NOMO-1 treated with DMSO at 0.1 percent for 48 hours (cell line): ENCODE measurements around the gene ACSM6.
A peak's percentile ranks its signal among the peaks of the same experiment; 100 is the strongest.

Source experiments
- DNase-seq: peaks from one replicate; lab custom pipeline; 2025; ENCODE audit not compliant: unreplicated experiment; lab: John Stamatoyannopoulos, UW

ACSM6 gene

DNA sequence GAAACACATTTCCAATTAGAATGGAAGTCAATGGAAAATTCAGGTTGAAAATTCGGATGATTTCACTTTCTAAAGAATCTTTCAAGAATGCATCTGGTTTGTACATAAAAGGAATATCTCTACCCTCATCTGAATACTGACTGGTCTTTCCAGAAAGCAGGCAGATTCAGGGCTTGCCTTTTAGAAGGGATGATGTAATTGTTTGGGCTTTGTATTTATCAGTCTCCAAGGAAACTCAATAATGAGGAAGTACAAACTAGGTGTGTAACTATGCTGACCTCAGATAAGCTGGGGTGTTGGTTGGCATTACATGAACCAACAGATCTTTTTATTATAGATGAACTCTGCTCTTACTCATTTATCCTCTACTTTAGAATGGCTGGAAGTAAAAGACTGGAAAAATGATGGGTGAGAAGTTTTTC is 72.6 kb downstream of the ACSM6 start:
- peak; percentile 82 for DNase-seq

DNA sequence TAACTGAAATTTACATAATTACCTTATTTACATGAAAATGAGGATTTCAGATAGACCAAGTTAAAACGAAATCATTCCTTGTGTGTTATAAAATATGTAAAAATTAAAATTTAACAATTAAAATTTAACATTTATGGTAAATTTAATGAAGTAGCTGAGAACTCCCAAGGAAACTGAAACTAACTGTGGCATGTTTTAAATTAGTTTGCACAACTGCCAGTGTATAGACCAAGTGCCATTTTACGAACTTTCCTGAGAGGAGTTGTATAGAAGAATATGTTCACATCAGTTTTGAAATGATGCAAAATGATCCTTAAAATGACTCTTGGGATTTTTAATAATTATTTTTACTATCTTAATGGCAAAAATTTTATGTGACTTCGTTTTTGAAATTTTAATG is 73.2 kb downstream of the ACSM6 start:
- DNase-seq = no peak

DNA sequence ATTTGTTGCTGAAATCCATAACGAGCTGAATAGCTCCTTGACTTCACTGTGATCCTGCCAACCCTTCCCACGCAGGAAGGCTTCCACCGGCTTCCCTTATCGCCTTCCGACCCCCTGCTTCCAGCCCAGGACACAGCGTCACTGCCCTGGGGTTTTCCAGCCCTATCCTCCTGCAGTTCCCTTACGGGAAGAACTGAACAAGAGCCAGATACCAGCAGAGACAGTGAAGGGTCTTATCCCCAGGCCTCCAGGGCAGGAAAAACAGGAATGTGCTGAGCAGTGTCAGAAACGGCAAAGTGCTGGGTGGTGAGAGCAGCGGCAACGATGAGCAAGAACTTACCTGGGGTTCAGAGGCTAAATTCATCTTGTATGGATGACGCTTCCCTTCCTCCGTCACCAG is 74.4 kb downstream of the ACSM6 start:
- DNase-seq = no peak

DNA sequence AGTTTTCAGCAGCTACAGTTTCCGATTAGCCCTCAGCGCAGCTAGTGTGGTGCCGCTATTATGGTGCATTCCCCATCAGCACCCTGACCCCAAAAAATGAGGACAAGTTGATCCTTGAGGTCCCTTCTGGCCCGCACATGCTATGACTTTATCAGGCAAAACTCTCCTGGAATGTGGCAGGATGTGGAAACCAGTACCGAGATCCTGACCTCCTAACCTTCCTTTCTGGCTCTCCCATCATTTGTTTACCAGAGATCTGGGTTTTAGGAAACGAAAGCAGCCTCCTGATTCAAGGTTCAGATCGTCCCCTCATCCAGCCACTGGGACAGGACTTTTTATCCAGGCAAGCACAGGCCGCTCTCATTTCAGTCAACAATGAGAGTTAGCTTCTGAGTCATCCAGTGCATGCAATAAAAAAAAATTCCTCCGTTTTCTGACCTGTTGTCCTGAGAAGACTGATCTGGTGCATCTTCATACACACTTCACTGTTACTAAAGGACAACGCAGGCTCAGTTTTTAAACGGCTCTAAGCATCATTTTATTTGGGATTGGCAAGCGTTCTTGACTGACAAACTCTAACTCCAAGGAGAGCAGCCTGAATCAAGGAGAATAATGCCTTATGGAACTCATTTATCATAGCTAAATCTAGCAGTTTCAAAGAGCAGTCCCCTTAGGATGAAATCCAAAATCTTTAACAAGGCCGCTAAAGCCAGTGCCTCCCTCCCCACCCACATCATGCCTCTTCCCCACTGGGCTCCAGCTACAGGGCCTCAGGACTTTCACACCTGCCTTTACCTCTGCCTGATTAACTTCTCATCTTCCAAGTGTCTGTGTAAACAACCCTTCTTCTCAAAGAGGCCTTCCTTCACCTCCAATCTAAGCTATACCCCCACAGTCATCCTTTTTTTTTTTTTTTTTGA is 79.6 kb downstream of the ACSM6 start:
- DNase-seq = no peak

DNA sequence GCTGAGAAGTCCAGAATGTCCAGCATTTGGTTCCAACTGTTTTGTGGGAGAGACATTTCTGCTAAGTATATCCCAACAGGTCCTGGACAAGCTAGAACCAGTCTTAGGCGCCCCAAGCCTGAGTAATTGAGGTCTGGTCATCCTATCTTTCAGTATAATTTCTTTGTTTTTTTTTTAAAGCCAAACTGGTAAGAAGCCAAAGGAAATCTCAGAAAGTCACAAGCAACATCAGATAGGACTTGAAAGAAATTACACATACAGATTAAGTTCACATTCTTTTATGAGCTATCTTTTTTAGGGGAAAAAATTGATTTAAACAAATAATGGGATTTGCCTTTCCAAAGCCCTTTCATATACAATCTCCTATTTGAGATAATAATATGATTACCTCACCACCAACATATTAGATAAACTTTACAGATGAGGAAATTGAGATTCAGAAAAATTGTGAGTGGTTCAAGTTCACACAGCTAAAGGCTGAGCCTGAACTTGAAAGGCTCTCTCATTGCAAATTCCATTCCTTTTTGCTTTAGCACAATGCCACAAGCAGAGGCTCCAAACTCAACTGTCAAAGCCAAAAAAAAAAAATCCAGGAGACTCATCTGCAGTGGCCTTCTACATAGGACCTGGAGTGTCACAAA is 81.8 kb downstream of the ACSM6 start:
- no peak for DNase-seq

DNA sequence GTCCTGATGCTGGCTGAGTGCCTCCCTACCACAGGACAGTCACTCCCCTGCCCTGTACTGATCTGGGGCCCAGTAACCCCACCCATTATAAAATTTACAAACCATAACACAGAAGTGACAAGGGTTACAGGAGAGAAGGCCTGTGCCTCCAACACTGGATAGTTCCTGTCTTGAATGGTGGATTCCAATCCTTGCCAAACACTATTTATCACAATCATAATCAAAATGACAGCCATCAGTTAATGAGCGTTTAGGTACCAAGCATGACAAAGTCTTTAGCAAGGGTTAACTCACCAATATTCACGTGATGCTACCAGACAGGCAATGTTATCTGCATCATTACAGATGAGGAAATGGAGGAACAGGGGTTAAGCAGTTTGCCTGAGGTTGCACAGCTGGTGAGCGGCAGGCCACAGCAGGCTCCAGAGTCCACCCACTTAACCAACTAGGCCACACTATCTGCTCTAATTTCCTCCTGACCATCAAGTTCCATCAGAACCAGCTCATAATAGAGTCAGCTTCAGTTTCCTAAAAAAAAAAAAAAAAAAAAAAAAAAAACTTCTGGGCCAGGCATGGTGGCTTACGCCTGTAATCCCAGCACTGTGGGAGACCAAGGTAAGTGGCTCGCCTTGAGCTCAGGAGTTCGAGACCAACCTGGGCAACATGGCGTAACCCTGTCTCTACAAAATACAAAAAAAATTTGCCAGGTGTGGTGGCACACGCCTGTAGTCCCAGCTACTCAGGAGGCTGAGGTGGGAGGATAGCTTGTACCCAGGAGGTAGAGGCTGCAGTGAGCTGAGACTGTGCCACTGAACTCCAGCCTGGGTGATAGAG is 82.5 kb downstream of the ACSM6 start:
- DNase-seq = no peak

DNA sequence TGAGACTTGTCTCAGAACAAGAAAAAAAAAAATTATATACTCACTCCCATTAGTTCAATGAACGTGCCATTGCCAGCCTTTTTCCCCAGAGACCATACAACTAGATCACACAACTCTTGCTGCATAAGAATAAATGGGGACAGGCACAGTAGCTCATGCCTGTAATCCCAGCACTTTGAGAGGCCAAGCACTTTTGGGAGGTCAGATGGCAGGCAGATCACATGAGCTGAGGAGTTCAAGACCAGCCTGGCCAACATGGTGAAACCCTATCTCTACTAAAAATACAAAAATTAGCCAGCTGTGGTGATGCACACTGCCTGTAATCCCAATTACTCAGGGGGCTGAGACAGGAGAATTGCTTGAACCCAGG is 83.1 kb downstream of the ACSM6 start:
- no peak for DNase-seq

DNA sequence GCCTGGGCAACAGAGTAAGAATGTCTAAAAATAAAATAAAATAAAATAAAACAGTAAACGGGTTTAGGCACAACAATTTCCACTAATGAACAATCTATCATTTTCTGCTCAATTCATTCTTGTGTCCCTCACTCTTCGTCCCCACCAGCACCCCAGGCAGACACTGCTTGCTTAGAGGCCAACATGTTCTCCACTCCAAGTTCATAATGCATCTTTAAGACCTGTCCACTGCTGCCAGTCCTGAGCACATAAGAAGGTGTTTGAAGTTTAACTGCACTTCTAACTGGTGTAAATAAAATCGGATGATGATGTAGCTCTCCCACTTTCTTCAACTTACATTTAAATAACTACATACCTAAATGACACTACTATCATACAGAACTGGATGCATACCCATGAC is 83.6 kb downstream of the ACSM6 start:
- DNase-seq = no peak
